ENCODE data around the gene BAHCC1. TPM values are rescaled to one million over a fixed set of nuclear protein-coding genes. Genes with fewer than 3 reads are reported as not detected.

The BAHCC1 gene
- total RNA-seq, 2 experiments from 2014 or later = 0.02 TPM; not detected in 1

- H3K27ac Mint-ChIP-seq = no peak overlapping the region
- CTCF ChIA-PET = interaction anchor here (0.7 kb wide), 1 partner anchor 136 kb away, joined by 3 read pairs; no protein-coding TSS in a partner anchor
- no peak overlapping the region for H3K4me3 Mint-ChIP-seq
- no peaks in the 10 kb centered on the region for H3K9me3 Mint-ChIP-seq
- peaks cover 8% of the 10 kb centered on the region for H3K4me1 Mint-ChIP-seq (ENCODE audit: low read depth)
- H3K27me3 Mint-ChIP-seq (ENCODE audit: low read depth) = no peaks in the 10 kb centered on the region
- intact Hi-C loops (cut with micrococcal nuclease) = no loop called here
- DNase-seq = no peak
- H3K36me3 Mint-ChIP-seq (ENCODE audit: low read depth) = no peaks in the 10 kb centered on the region
These were observed 62.1 kb downstream of the BAHCC1 start for GRCh38 chr17:81457401-81457800.

- H3K4me1 Mint-ChIP-seq (ENCODE audit: low read depth) = peaks cover 8% of the 10 kb centered on the region
- H3K9me3 Mint-ChIP-seq = no peaks in the 10 kb centered on the region
- intact Hi-C loops (cut with micrococcal nuclease) = no loop called here
- H3K36me3 Mint-ChIP-seq (ENCODE audit: low read depth) = no peaks in the 10 kb centered on the region
- no peaks in the 10 kb centered on the region for H3K27me3 Mint-ChIP-seq (ENCODE audit: low read depth)
- H3K4me3 Mint-ChIP-seq = no peak overlapping the region
- no peak overlapping the region for H3K27ac Mint-ChIP-seq
- no peak for DNase-seq
- CTCF ChIA-PET = no interaction called here
These were observed 62.8 kb downstream of the BAHCC1 start for GRCh38 chr17:81457917-81458555.

GRCh38 chr17:81458628-81459027 is 63.4 kb downstream of the BAHCC1 start:
- DNase-seq = no peak
- intact Hi-C loops (cut with micrococcal nuclease) = no loop called here
- peaks cover 4% of the 10 kb centered on the region for H3K4me1 Mint-ChIP-seq (ENCODE audit: low read depth)
- no peak overlapping the region for H3K27ac Mint-ChIP-seq
- H3K9me3 Mint-ChIP-seq = no peaks in the 10 kb centered on the region
- no peaks in the 10 kb centered on the region for H3K27me3 Mint-ChIP-seq (ENCODE audit: low read depth)
- CTCF ChIA-PET = no interaction called here
- no peak overlapping the region for H3K4me3 Mint-ChIP-seq
- no peaks in the 10 kb centered on the region for H3K36me3 Mint-ChIP-seq (ENCODE audit: low read depth)

GRCh38 chr17:81459224-81459623 is 64.0 kb downstream of the BAHCC1 start:
- H3K4me1 Mint-ChIP-seq (ENCODE audit: low read depth) = no peaks in the 10 kb centered on the region
- intact Hi-C loops (cut with micrococcal nuclease) = no loop called here
- CTCF ChIA-PET = no interaction called here
- no peak for DNase-seq
- no peaks in the 10 kb centered on the region for H3K27me3 Mint-ChIP-seq (ENCODE audit: low read depth)
- H3K9me3 Mint-ChIP-seq = no peaks in the 10 kb centered on the region
- no peak overlapping the region for H3K4me3 Mint-ChIP-seq
- H3K36me3 Mint-ChIP-seq (ENCODE audit: low read depth) = no peaks in the 10 kb centered on the region
- no peak overlapping the region for H3K27ac Mint-ChIP-seq

GRCh38 chr17:81459864-81460263 is 64.6 kb downstream of the BAHCC1 start:
- intact Hi-C loops (cut with micrococcal nuclease) = no loop called here
- Mint-ChIP-seq H3K27ac (no peak overlapping the region), H3K4me1 (ENCODE audit: low read depth) (no peaks in the 10 kb centered on the region), H3K9me3 (no peaks in the 10 kb centered on the region), H3K4me3 (no peak overlapping the region), H3K27me3 (ENCODE audit: low read depth) (no peaks in the 10 kb centered on the region), H3K36me3 (ENCODE audit: low read depth) (no peaks in the 10 kb centered on the region)
- no peak for DNase-seq
- CTCF ChIA-PET = no interaction called here

GRCh38 chr17:81460856-81461460 is 65.7 kb downstream of the BAHCC1 start:
- Mint-ChIP-seq H3K27ac (no peak overlapping the region), H3K4me3 (no peak overlapping the region), H3K36me3 (ENCODE audit: low read depth) (no peaks in the 10 kb centered on the region), H3K27me3 (ENCODE audit: low read depth) (no peaks in the 10 kb centered on the region), H3K9me3 (no peaks in the 10 kb centered on the region), H3K4me1 (ENCODE audit: low read depth) (no peaks in the 10 kb centered on the region)
- no peak for DNase-seq
- CTCF ChIA-PET = no interaction called here
- intact Hi-C loops (cut with micrococcal nuclease) = no loop called here

- no peak for DNase-seq
- intact Hi-C loops (cut with micrococcal nuclease) = no loop called here
- Mint-ChIP-seq H3K9me3 (no peaks in the 10 kb centered on the region), H3K36me3 (ENCODE audit: low read depth) (no peaks in the 10 kb centered on the region), H3K4me1 (ENCODE audit: low read depth) (no peaks in the 10 kb centered on the region), H3K27ac (no peak overlapping the region), H3K27me3 (ENCODE audit: low read depth) (no peaks in the 10 kb centered on the region), H3K4me3 (no peak overlapping the region)
- CTCF ChIA-PET = no interaction called here
These were observed 66.6 kb downstream of the BAHCC1 start for GRCh38 chr17:81461607-81462500.

GRCh38 chr17:81462506-81463125 is 67.4 kb downstream of the BAHCC1 start:
- Mint-ChIP-seq H3K4me1 (ENCODE audit: low read depth) (no peaks in the 10 kb centered on the region), H3K4me3 (no peak overlapping the region), H3K27me3 (ENCODE audit: low read depth) (no peaks in the 10 kb centered on the region), H3K36me3 (ENCODE audit: low read depth) (no peaks in the 10 kb centered on the region), H3K27ac (no peak overlapping the region), H3K9me3 (no peaks in the 10 kb centered on the region)
- intact Hi-C loops (cut with micrococcal nuclease) = no loop called here
- CTCF ChIA-PET = no interaction called here
- no peak for DNase-seq

- no peak overlapping the region for H3K4me3 Mint-ChIP-seq
- CTCF ChIA-PET = no interaction called here
- intact Hi-C loops (cut with micrococcal nuclease) = no loop called here
- no peak overlapping the region for H3K27ac Mint-ChIP-seq
- no peaks in the 10 kb centered on the region for H3K4me1 Mint-ChIP-seq (ENCODE audit: low read depth)
- H3K27me3 Mint-ChIP-seq (ENCODE audit: low read depth) = no peaks in the 10 kb centered on the region
- no peaks in the 10 kb centered on the region for H3K9me3 Mint-ChIP-seq
- DNase-seq = no peak
- no peaks in the 10 kb centered on the region for H3K36me3 Mint-ChIP-seq (ENCODE audit: low read depth)
These were observed 68.2 kb downstream of the BAHCC1 start for GRCh38 chr17:81463506-81463905.

GRCh38 chr17:81464586-81464985 is 69.3 kb downstream of the BAHCC1 start:
- H3K4me1 Mint-ChIP-seq (ENCODE audit: low read depth) = no peaks in the 10 kb centered on the region
- H3K27ac Mint-ChIP-seq = no peak overlapping the region
- H3K4me3 Mint-ChIP-seq = no peak overlapping the region

GRCh38 chr17:81465910-81466309 is 70.7 kb downstream of the BAHCC1 start:
- Mint-ChIP-seq H3K4me1 (ENCODE audit: low read depth) (no peaks in the 10 kb centered on the region), H3K36me3 (ENCODE audit: low read depth) (no peaks in the 10 kb centered on the region), H3K27ac (no peak overlapping the region), H3K27me3 (ENCODE audit: low read depth) (no peaks in the 10 kb centered on the region), H3K9me3 (no peaks in the 10 kb centered on the region), H3K4me3 (no peak overlapping the region)
- CTCF ChIA-PET = no interaction called here
- no peak for DNase-seq
- intact Hi-C loops (cut with micrococcal nuclease) = no loop called here

More at GRCh38 chr17:81464586-81464985, 69.3 kb downstream of the BAHCC1 start:
- intact Hi-C loops (cut with micrococcal nuclease) = no loop called here
- CTCF ChIA-PET = no interaction called here
- Mint-ChIP-seq H3K9me3 (no peaks in the 10 kb centered on the region), H3K27me3 (ENCODE audit: low read depth) (no peaks in the 10 kb centered on the region), H3K36me3 (ENCODE audit: low read depth) (no peaks in the 10 kb centered on the region)
- no peak for DNase-seq

- CTCF ChIA-PET = no interaction called here
- Mint-ChIP-seq H3K36me3 (ENCODE audit: low read depth) (no peaks in the 10 kb centered on the region), H3K9me3 (no peaks in the 10 kb centered on the region), H3K4me3 (no peak overlapping the region), H3K27me3 (ENCODE audit: low read depth) (no peaks in the 10 kb centered on the region), H3K27ac (no peak overlapping the region), H3K4me1 (ENCODE audit: low read depth) (no peaks in the 10 kb centered on the region)
- no peak for DNase-seq
- intact Hi-C loops (cut with micrococcal nuclease) = no loop called here
These were observed 71.6 kb downstream of the BAHCC1 start for GRCh38 chr17:81466564-81467472.

Data from activated naive CD4-positive, alpha-beta T cell treated with anti-CD3 and anti-CD28 coated beads for 36 hours (primary cell).